Panc1 (cell line): ENCODE measurements around the gene CAMSAP3. TPM values are rescaled to one million over a fixed set of nuclear protein-coding genes. Genes with fewer than 3 reads are reported as not detected.

Experiments
- ATAC-seq: fragments of 200-7000 bp; cut with Tn5 transposase; 2 replicates; pipeline ENCODE4 v1.9.1; 2020; ENCODE audit warnings: mild to moderate bottlenecking, moderate library complexity
- BruUV-seq: library from RNA; stranded (reverse); fragments of 400-500 nt; replicated peaks from 2 replicates; lab custom pipeline; 2021; lab: Mats Ljungman, UMichigan
- CTCF ChIA-PET: fragments of 300-600 bp; sonication (Branson Sonifier 250); formaldehyde crosslinking; loops from one replicate; lab custom pipeline; 2022; ENCODE audit warnings: antibody characterized with exemption; lab: Charles Lee
- POLR2A ChIA-PET: fragments of 300-600 bp; sonication (Branson Sonifier 250); formaldehyde crosslinking; loops from one replicate; lab custom pipeline; 2022; ENCODE audit warnings: antibody characterized with exemption; lab: Charles Lee
- DNase-seq: peaks from one replicate; pipeline ENCODE4 v3.0.0-alpha.2; 2010; ENCODE audit warnings: low read depth, low spot score
- H3K27ac ChIP-seq: 2 replicates; pipeline ENCODE4 v1.5.1; 2011; ENCODE audit warnings: mild to moderate bottlenecking, low read length, inconsistent platforms
- H3K27me3 ChIP-seq: fragments of 200-500 bp; sonication (Bioruptor generic); 2 replicates; pipeline ENCODE4 v1.6.0; 2014; ENCODE audit warnings: low read length, inconsistent platforms; ENCODE audit not compliant: control insufficient read depth, insufficient read depth
- H3K36me3 ChIP-seq: fragments of 200-500 bp; sonication (Bioruptor generic); 2 replicates; pipeline ENCODE4 v1.5.1; 2014; ENCODE audit warnings: inconsistent platforms, mild to moderate bottlenecking, low read length, moderate library complexity; ENCODE audit not compliant: control insufficient read depth, insufficient read depth
- H3K4me1 ChIP-seq: 2 replicates; pipeline ENCODE4 v1.5.1; 2011; ENCODE audit warnings: inconsistent platforms, mild to moderate bottlenecking, low read length, moderate library complexity; ENCODE audit not compliant: control insufficient read depth, insufficient read depth
- H3K4me3 ChIP-seq, 2 experiments: 2 replicates each; pipeline ENCODE4 v1.5.1; 2011 to 2012; ENCODE audit warnings: low read depth in 2 of 2, low read length in 2 of 2, mild to moderate bottlenecking in 2 of 2, inconsistent platforms in 1 of 2, moderate library complexity in 1 of 2
- H3K9me3 ChIP-seq: fragments of 200-500 bp; sonication (Bioruptor generic); 2 replicates; pipeline ENCODE4 v1.5.1; 2014; ENCODE audit warnings: low read depth, mild to moderate bottlenecking, inconsistent platforms, low read length, moderate library complexity; ENCODE audit not compliant: control insufficient read depth, insufficient read depth
- POLR2AphosphoS5 ChIP-seq: IDR thresholded peaks from 2 replicates; pipeline ENCODE4 v1.6.1; 2012; ENCODE audit warnings: mild to moderate bottlenecking, low read depth, low read length, moderate library complexity
- SIN3A ChIP-seq: IDR thresholded peaks from 2 replicates; pipeline ENCODE4 v1.6.1; 2012; ENCODE audit warnings: low read depth, mild to moderate bottlenecking, low read length, moderate library complexity, borderline replicate concordance; ENCODE audit not compliant: insufficient read depth
- TCF7L2 ChIP-seq: IDR thresholded peaks from 2 replicates; pipeline ENCODE4 v1.6.1; 2011; ENCODE audit warnings: mild to moderate bottlenecking, low read depth, low read length, inconsistent platforms
- in situ Hi-C: cut with HindIII; loops from 2 replicates; pipeline ENCODE4 v1.10.0; 2016; ENCODE audit warnings: low sequenced_read_pairs, low pct_unique_long_range_greater_than_20kb
- intact Hi-C: fragments of 100-400 bp; cut with micrococcal nuclease; formaldehyde crosslinking; loops from one replicate; pipeline ENCODE4 v1.10.0; 2022; ENCODE audit not compliant: unreplicated experiment
- total RNA-seq: library from RNA; stranded (reverse); gene quantifications from one replicate; pipeline ENCODE4 v1.2.1, GENCODE V29; 2021; ENCODE audit not compliant: unreplicated experiment
- TF ChIP-seq, protein P1 (sequence below), 2 experiments: IDR thresholded peaks; 2 replicates each; pipeline ENCODE4 v1.6.1; 2011 to 2012; ENCODE audit warnings: low read depth in 2 of 2, control low read depth in 1 of 2, low read length in 1 of 2, mild to moderate bottlenecking in 1 of 2, moderate library complexity in 1 of 2; ENCODE audit not compliant: insufficient read depth in 1 of 2
- TF ChIP-seq, protein P2 (sequence below): fragments of 450-650 bp; IDR thresholded peaks from 2 replicates; pipeline ENCODE4 v1.5.1; 2017; ENCODE audit warnings: mild to moderate bottlenecking

The CAMSAP3 gene
- total RNA-seq, 1 experiment from 2014 or later = 1.7 TPM

DNA sequence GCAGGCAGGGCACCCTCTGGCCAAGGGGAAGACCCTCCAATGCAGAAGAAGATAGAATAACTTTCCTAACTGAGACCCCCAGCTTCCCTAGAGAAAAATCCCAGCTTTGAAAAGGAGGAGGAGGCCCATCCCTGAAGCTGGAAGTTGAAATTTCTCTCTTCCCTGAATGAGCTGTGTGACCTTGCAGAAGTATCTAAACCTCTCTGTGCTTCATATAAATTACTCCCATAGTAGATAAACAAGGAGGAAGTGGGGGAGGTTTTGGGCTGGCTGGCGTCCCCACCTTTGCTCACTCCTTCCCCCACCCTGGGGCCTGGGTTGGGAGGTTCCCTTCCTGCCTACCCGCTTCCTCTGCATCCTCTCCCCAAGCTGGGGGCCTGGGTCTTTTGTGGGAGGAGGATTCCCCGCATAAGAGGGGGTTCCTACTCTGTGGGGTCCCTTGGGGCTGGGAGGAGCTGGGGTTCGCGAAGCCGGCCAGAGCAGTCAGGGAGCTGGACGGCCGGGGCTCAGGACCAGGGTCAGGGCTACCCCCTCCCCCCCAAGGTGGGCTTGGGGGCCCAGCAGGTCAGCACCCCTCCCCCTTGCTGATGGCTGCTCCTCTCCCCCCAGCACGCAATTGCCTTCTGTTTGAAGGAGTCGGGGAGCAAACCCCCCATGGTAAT is 11.7 kb downstream of the CAMSAP3 start:
- Histone ChIP-seq H3K36me3 (no peaks in the 10 kb centered on the region), H3K27me3 (no peaks in the 10 kb centered on the region), H3K4me3 (no peak overlapping the region), H3K27ac (no peak overlapping the region), H3K4me1 (no peaks in the 10 kb centered on the region), H3K9me3 (no peaks in the 10 kb centered on the region)
- TF ChIP-seq SIN3A (no peak), POLR2AphosphoS5 (no peak), TCF7L2 (no peak)
- TF ChIP-seq, protein P1, sequence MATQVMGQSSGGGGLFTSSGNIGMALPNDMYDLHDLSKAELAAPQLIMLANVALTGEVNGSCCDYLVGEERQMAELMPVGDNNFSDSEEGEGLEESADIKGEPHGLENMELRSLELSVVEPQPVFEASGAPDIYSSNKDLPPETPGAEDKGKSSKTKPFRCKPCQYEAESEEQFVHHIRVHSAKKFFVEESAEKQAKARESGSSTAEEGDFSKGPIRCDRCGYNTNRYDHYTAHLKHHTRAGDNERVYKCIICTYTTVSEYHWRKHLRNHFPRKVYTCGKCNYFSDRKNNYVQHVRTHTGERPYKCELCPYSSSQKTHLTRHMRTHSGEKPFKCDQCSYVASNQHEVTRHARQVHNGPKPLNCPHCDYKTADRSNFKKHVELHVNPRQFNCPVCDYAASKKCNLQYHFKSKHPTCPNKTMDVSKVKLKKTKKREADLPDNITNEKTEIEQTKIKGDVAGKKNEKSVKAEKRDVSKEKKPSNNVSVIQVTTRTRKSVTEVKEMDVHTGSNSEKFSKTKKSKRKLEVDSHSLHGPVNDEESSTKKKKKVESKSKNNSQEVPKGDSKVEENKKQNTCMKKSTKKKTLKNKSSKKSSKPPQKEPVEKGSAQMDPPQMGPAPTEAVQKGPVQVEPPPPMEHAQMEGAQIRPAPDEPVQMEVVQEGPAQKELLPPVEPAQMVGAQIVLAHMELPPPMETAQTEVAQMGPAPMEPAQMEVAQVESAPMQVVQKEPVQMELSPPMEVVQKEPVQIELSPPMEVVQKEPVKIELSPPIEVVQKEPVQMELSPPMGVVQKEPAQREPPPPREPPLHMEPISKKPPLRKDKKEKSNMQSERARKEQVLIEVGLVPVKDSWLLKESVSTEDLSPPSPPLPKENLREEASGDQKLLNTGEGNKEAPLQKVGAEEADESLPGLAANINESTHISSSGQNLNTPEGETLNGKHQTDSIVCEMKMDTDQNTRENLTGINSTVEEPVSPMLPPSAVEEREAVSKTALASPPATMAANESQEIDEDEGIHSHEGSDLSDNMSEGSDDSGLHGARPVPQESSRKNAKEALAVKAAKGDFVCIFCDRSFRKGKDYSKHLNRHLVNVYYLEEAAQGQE (IDR thresholded peaks at IDR 0.05; ENCODE audit: insufficient read depth in 1 of 2, low read depth in 2 of 2, low read length in 1 of 2) = no peak
- TF ChIP-seq, protein P2, sequence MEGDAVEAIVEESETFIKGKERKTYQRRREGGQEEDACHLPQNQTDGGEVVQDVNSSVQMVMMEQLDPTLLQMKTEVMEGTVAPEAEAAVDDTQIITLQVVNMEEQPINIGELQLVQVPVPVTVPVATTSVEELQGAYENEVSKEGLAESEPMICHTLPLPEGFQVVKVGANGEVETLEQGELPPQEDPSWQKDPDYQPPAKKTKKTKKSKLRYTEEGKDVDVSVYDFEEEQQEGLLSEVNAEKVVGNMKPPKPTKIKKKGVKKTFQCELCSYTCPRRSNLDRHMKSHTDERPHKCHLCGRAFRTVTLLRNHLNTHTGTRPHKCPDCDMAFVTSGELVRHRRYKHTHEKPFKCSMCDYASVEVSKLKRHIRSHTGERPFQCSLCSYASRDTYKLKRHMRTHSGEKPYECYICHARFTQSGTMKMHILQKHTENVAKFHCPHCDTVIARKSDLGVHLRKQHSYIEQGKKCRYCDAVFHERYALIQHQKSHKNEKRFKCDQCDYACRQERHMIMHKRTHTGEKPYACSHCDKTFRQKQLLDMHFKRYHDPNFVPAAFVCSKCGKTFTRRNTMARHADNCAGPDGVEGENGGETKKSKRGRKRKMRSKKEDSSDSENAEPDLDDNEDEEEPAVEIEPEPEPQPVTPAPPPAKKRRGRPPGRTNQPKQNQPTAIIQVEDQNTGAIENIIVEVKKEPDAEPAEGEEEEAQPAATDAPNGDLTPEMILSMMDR = no peak
- ChIA-PET POLR2A (no interaction called here), CTCF (no interaction called here)
- no TSS peak for BruUV-seq
- no peak for ATAC-seq
- in situ Hi-C loops (no loop called here), intact Hi-C loops (no loop called here)
- no peak for DNase-seq

DNA sequence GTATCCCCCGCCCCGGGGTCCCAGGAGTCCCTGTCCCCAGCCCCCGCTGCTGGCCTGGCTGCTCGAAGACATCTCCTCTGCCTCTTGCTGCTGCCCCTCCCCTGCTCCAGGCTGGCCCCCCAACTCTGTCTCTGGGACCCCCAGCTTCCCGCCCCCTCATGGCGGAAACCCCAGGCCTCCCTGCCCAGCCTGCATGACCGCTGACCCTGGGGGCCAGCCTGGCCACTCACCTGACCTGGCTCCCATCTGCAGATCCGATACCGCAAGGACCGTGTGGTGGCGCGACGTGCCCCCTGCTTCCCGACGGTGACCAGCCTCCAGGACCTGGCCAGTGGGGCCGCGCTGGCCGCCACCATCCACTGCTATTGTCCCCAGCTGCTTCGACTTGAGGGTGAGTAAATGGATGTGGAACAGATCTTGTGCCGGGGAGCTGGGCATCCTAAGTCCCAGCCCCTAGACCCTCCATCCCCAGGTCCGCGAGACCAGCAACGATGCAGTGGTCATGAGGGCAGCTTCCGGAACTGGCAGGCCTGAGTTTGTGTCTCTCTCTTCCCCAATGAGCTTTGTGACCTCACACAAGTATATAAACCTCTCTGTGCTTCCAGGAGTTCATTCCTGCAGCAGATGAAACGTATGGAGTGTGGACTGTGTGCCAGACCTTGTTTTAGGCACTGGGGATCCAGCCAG is 12.4 kb downstream of the CAMSAP3 start:
- H3K4me3 ChIP-seq = no peak overlapping the region
- in situ Hi-C loops = no loop called here
- no peaks in the 10 kb centered on the region for H3K27me3 ChIP-seq
- no peak for ATAC-seq
- no peaks in the 10 kb centered on the region for H3K9me3 ChIP-seq
- CTCF ChIA-PET = no interaction called here
- POLR2A ChIA-PET = no interaction called here
- TF ChIP-seq SIN3A = no peak
- TF ChIP-seq POLR2AphosphoS5 = no peak
- TF ChIP-seq, protein P2 = no peak
- no peak for TF ChIP-seq TCF7L2
- TF ChIP-seq, protein P1 (IDR thresholded peaks at IDR 0.05; ENCODE audit: insufficient read depth in 1 of 2, low read depth in 2 of 2, low read length in 1 of 2) = no peak
- H3K36me3 ChIP-seq = no peaks in the 10 kb centered on the region
- no TSS peak for BruUV-seq
- intact Hi-C loops = no loop called here
- DNase-seq = no peak
- no peak overlapping the region for H3K27ac ChIP-seq
- no peaks in the 10 kb centered on the region for H3K4me1 ChIP-seq
